ENCODE data around the gene CD52. TPM values are rescaled to one million over a fixed set of nuclear protein-coding genes. Genes with fewer than 3 reads are reported as not detected.

Gene CD52
- total RNA-seq, 4 donors from 2014 or later, result 2.3 to 11.4 (median 9.9) TPM

- no peaks in the 10 kb centered on the region for H3K9me3 ChIP-seq
- TF ChIP-seq EP300 (IDR thresholded peaks at IDR 0.05), result no peak
- no peak for TF ChIP-seq POLR2AphosphoS5 (IDR thresholded peaks at IDR 0.05)
- TF ChIP-seq POLR2A (IDR thresholded peaks at IDR 0.05), result no peak
- H3K27me3 ChIP-seq, result peaks cover 5% of the 10 kb centered on the region
Measured at GRCh38 chr1:26340047-26340481, 22.3 kb downstream of the CD52 start.

GRCh38 chr1:26344147-26344920 is 26.6 kb downstream of the CD52 start:
- peaks cover 5% of the 10 kb centered on the region for H3K36me3 ChIP-seq
- H3K4me3 ChIP-seq, result no peak overlapping the region
- no peak for DNase-seq (ENCODE audit: low spot score in 2 of 2)
- H3K4me1 ChIP-seq, result no peaks in the 10 kb centered on the region
- no peaks in the 10 kb centered on the region for H3K9me3 ChIP-seq
- H3K27me3 ChIP-seq, result no peaks in the 10 kb centered on the region
- 97% methylated on average over 13 of the region's 15 CpGs for WGBS
- no peak overlapping the region for H3K27ac ChIP-seq
- no peak for TF ChIP-seq POLR2A (IDR thresholded peaks at IDR 0.05)
- TF ChIP-seq EP300 (IDR thresholded peaks at IDR 0.05), result no peak
- no peak for TF ChIP-seq POLR2AphosphoS5 (IDR thresholded peaks at IDR 0.05)
- no peak for TF ChIP-seq CTCF (IDR thresholded peaks at IDR 0.05)

More at GRCh38 chr1:26340047-26340481, 22.3 kb downstream of the CD52 start:
- Histone ChIP-seq H3K4me3 (no peak overlapping the region), H3K27ac (no peak overlapping the region), H3K4me1 (peaks cover 21% of the 10 kb centered on the region), H3K36me3 (no peaks in the 10 kb centered on the region)
- 72% methylated on average over 4 of the region's 4 CpGs for WGBS
- no peak for DNase-seq (ENCODE audit: low spot score in 2 of 2)

- H3K4me1 ChIP-seq, result peaks cover 3% of the 10 kb centered on the region
- DNase-seq (ENCODE audit: low spot score in 2 of 2), result no peak
Measured at GRCh38 chr1:26345718-26346117, 28.0 kb downstream of the CD52 start.

GRCh38 chr1:26346274-26347033 is 28.7 kb downstream of the CD52 start:
- Histone ChIP-seq H3K36me3 (peaks cover 5% of the 10 kb centered on the region), H3K27me3 (no peaks in the 10 kb centered on the region), H3K27ac (no peak overlapping the region), H3K9me3 (no peaks in the 10 kb centered on the region), H3K4me1 (peaks cover 10% of the 10 kb centered on the region), H3K4me3 (no peak overlapping the region)
- 78% methylated on average over 9 of the region's 10 CpGs for WGBS
- TF ChIP-seq CTCF (IDR thresholded peaks at IDR 0.05) (no peak), POLR2A (IDR thresholded peaks at IDR 0.05) (no peak), EP300 (IDR thresholded peaks at IDR 0.05) (no peak)
- no peak for DNase-seq (ENCODE audit: low spot score in 2 of 2)

More at GRCh38 chr1:26345718-26346117, 28.0 kb downstream of the CD52 start:
- H3K4me3 ChIP-seq, result no peak overlapping the region
- peaks cover 5% of the 10 kb centered on the region for H3K36me3 ChIP-seq
- no peak overlapping the region for H3K27ac ChIP-seq
- no peak for TF ChIP-seq EP300 (IDR thresholded peaks at IDR 0.05)
- no peak for TF ChIP-seq POLR2A (IDR thresholded peaks at IDR 0.05)
- TF ChIP-seq POLR2AphosphoS5 (IDR thresholded peaks at IDR 0.05), result no peak
- TF ChIP-seq CTCF (IDR thresholded peaks at IDR 0.05), result no peak
- H3K9me3 ChIP-seq, result no peaks in the 10 kb centered on the region
- no peaks in the 10 kb centered on the region for H3K27me3 ChIP-seq
- 100% methylated on average over 2 of the region's 15 CpGs for WGBS

GRCh38 chr1:26349188-26349876 is 31.6 kb downstream of the CD52 start:
- Histone ChIP-seq H3K27me3 (no peaks in the 10 kb centered on the region), H3K27ac (no peak overlapping the region), H3K4me1 (peaks cover 29% of the 10 kb centered on the region), H3K9me3 (no peaks in the 10 kb centered on the region), H3K4me3 (no peak overlapping the region), H3K36me3 (peaks cover 5% of the 10 kb centered on the region)
- no peak for TF ChIP-seq POLR2A (IDR thresholded peaks at IDR 0.05)
- TF ChIP-seq POLR2AphosphoS5 (IDR thresholded peaks at IDR 0.05), result no peak
- TF ChIP-seq CTCF (IDR thresholded peaks at IDR 0.05), result no peak
- no peak for TF ChIP-seq EP300 (IDR thresholded peaks at IDR 0.05)
- DNase-seq (ENCODE audit: low spot score in 2 of 2), result no peak
- 82% methylated on average over 7 of the region's 7 CpGs for WGBS

Measured in suprapubic skin (tissue), 4 donors.